B cell (primary cell): ENCODE measurements around the gene USO1. TPM values are rescaled to one million over a fixed set of nuclear protein-coding genes. Genes with fewer than 3 reads are reported as not detected.

Source experiments
- ATAC-seq: fragments of 200-7000 bp; cut with Tn5 transposase; one replicate; pipeline ENCODE4 v1.10.0; 2021; ENCODE audit warnings: low read depth, mild to moderate bottlenecking, moderate number of reproducible peaks, moderate library complexity
- CTCF ChIA-PET: fragments of 350-600 bp; sonication (Branson Sonifier 250); formaldehyde crosslinking; loops from one replicate; lab custom pipeline; 2021; ENCODE audit warnings: antibody characterized with exemption, inconsistent platforms; lab: Charles Lee
- POLR2A ChIA-PET: fragments of 350-600 bp; sonication (Branson Sonifier 250); formaldehyde crosslinking; loops from one replicate; lab custom pipeline; 2021; ENCODE audit warnings: antibody characterized with exemption; lab: Charles Lee
- DNase-seq: peaks from one replicate; pipeline ENCODE4 v3.0.0; 2013
- H2AFZ ChIP-seq: 2 replicates; pipeline ENCODE4 v1.6.1; 2012; ENCODE audit warnings: mild to moderate bottlenecking, low read depth, low read length; ENCODE audit not compliant: insufficient read depth, poor library complexity, severe bottlenecking
- H3K27ac ChIP-seq, 2 donors: 1 replicate in 1 of 2; 2 replicates in 1 of 2; pipeline ENCODE4 v1.5.1; 2012 to 2013; ENCODE audit warnings: low read length in 2 of 2, mild to moderate bottlenecking in 2 of 2, moderate library complexity in 1 of 2
- H3K27me3 ChIP-seq, 4 experiments: fragments of 200-600 bp in 1 of 4; sonication (generic) in 1 of 4; replicated peaks in 1 of 4; 1 replicate in 2 of 4; 2 replicates in 2 of 4; pipeline versions ENCODE4 v1.6.1 to v1.7.0; 2013 to 2016; ENCODE audit warnings: low read length in 3 of 4, mild to moderate bottlenecking in 2 of 4, mixed read lengths in 1 of 4, moderate library complexity in 1 of 4; ENCODE audit not compliant: insufficient read depth in 4 of 4, control insufficient read depth in 3 of 4; ENCODE audit errors: control extremely low read depth in 1 of 4
- H3K36me3 ChIP-seq, 2 experiments: replicated peaks in 1 of 2; 1 replicate in 1 of 2; 2 replicates in 1 of 2; pipeline versions ENCODE4 v1.6.1 to v1.7.1; 2013; ENCODE audit warnings: low read length in 1 of 2; ENCODE audit not compliant: insufficient read depth in 2 of 2, control insufficient read depth in 1 of 2; ENCODE audit errors: control extremely low read depth in 1 of 2, extremely low read depth in 1 of 2
- H3K4me1 ChIP-seq, 2 donors: fragments of 200-600 bp in 1 of 2; sonication (generic) in 1 of 2; 1 replicate in 1 of 2; 2 replicates in 1 of 2; pipeline versions ENCODE4 v1.5.1 to v1.6.1; 2013 to 2017; ENCODE audit warnings: low read length in 2 of 2; ENCODE audit not compliant: control insufficient read depth in 2 of 2, insufficient read depth in 2 of 2
- H3K4me2 ChIP-seq: replicated peaks from 2 replicates; pipeline ENCODE3; 2012; ENCODE audit warnings: mild to moderate bottlenecking, low read depth, low read length; ENCODE audit not compliant: poor library complexity, severe bottlenecking
- H3K4me3 ChIP-seq, 5 experiments: fragments of 200-600 bp in 1 of 5; sonication (generic) in 1 of 5; 1 replicate in 3 of 5; 2 replicates in 2 of 5; pipeline versions ENCODE4 v1.5.1 to v1.7.0; 2011 to 2016; ENCODE audit warnings: low read length in 4 of 5, mild to moderate bottlenecking in 4 of 5, low read depth in 2 of 5, control low read depth in 1 of 5, moderate library complexity in 1 of 5; ENCODE audit not compliant: insufficient read depth in 1 of 5; ENCODE audit errors: control extremely low read depth in 1 of 5, extremely low read depth in 1 of 5
- H3K79me2 ChIP-seq: fragments of 200-600 bp; sonication (generic); one replicate; pipeline ENCODE4 v1.6.0; 2016; ENCODE audit warnings: low read length; ENCODE audit not compliant: control insufficient read depth, insufficient read depth
- H3K9ac ChIP-seq: fragments of 200-600 bp; sonication (generic); 2 replicates; pipeline ENCODE4 v1.6.1; 2017; ENCODE audit warnings: mild to moderate bottlenecking, low read length, moderate library complexity
- H3K9me3 ChIP-seq, 3 donors: one replicate each; pipeline versions ENCODE4 v1.6.1 to v1.7.1; 2013; ENCODE audit warnings: low read length in 2 of 3; ENCODE audit not compliant: control insufficient read depth in 2 of 3, insufficient read depth in 1 of 3; ENCODE audit errors: control extremely low read depth in 1 of 3
- H4K20me1 ChIP-seq: 2 replicates; pipeline ENCODE4 v1.6.0; 2012; ENCODE audit warnings: mild to moderate bottlenecking, low read length; ENCODE audit not compliant: insufficient read depth, control insufficient read depth, poor library complexity, severe bottlenecking
- H3K27ac Mint-ChIP-seq: one replicate; pipeline ENCODE4 v1.8.0; 2021; ENCODE audit warnings: mixed read lengths
- H3K27me3 Mint-ChIP-seq: one replicate; pipeline ENCODE4 v1.8.0; 2021; ENCODE audit warnings: mixed read lengths
- H3K4me1 Mint-ChIP-seq: one replicate; pipeline ENCODE4 v1.8.0; 2021; ENCODE audit warnings: mixed read lengths
- H3K4me3 Mint-ChIP-seq: one replicate; pipeline ENCODE4 v1.8.0; 2021; ENCODE audit warnings: mixed read lengths
- H3K9me3 Mint-ChIP-seq: one replicate; pipeline ENCODE4 v1.8.0; 2022; ENCODE audit warnings: mixed read lengths; ENCODE audit not compliant: insufficient read depth
- CTCF ChIP-seq: fragments of 200-600 bp; IDR thresholded peaks from one replicate; pipeline ENCODE4 v1.8.0; 2022; ENCODE audit warnings: antibody characterized with exemption, mild to moderate bottlenecking
- EZH2 ChIP-seq: IDR thresholded peaks from 2 replicates; pipeline ENCODE4 v1.6.1; 2012; ENCODE audit warnings: borderline replicate concordance, low read depth, mild to moderate bottlenecking, moderate library complexity, low read length; ENCODE audit not compliant: insufficient read depth, poor library complexity, severe bottlenecking
- WGBS: methylation state at CpG from one replicate; pipeline ENCODE4 v1.1.5; 2013; ENCODE audit warnings: missing lambda C conversion rate; ENCODE audit not compliant: insufficient coverage; 5-methylcytosine and 5-hydroxymethylcytosine counted together
- intact Hi-C: fragments of 100-400 bp; cut with micrococcal nuclease; formaldehyde crosslinking; loops from one replicate; pipeline ENCODE4 v1.10.0; 2022
- polyA plus RNA-seq: library from polyadenylated mRNA; depleted of rRNA; stranded (reverse); fragments of >200 nt; gene quantifications from 2 replicates; pipeline ENCODE4 v1.2.3, GENCODE V29; 2012
- total RNA-seq, 2 donors: library from RNA; stranded (reverse); fragments of 120-200 nt in 1 of 2; gene quantifications; 1 replicate in 1 of 2; 2 replicates in 1 of 2; pipeline versions ENCODE4 v1.2.3 to v1.2.4, GENCODE V29; 2013 to 2022

Gene USO1
- total and polyA plus RNA-seq, 2 donors (not counting 1 experiment from before 2014, with no cell fraction given), result 12.3 to 45.0 TPM

- Histone ChIP-seq H3K36me3 (no peaks in the 10 kb centered on the region), H3K27me3 (peaks cover 0 to 3% (median 0%) of the 10 kb centered on the region in 4 experiments), H2AFZ (no peak overlapping the region), H3K4me3 (no peak overlapping the region), H3K9ac (no peak overlapping the region), H4K20me1 (no peaks in the 10 kb centered on the region), H3K79me2 (no peaks in the 10 kb centered on the region), H3K4me2 (no peak overlapping the region), H3K9me3 (no peaks in the 10 kb centered on the region), H3K4me1 (no peaks in the 10 kb centered on the region), H3K27ac (no peak overlapping the region)
- POLR2A ChIA-PET, result no interaction called here
- H3K4me3 Mint-ChIP-seq, result no peak overlapping the region
- TF ChIP-seq CTCF, result no peak
- TF ChIP-seq EZH2, result no peak
- CTCF ChIA-PET, result no interaction called here
- peaks cover 6% of the 10 kb centered on the region for H3K4me1 Mint-ChIP-seq
- intact Hi-C loops, result loop anchor here (5.0 to 10.0 kb wide), 2 partner anchors 142 to 975 kb away; no protein-coding TSS in a partner anchor
- no peaks in the 10 kb centered on the region for H3K9me3 Mint-ChIP-seq
- H3K27me3 Mint-ChIP-seq, result peaks cover 12% of the 10 kb centered on the region
- ATAC-seq, result no peak
- WGBS, result 57% methylated on average over 6 of the region's 6 CpGs
- no peak overlapping the region for H3K27ac Mint-ChIP-seq
- no peak for DNase-seq
Observed at GRCh38 chr4:75849461-75849860, 125.1 kb downstream of the USO1 start.

- ATAC-seq (no peak), DNase-seq (no peak)
- H4K20me1 ChIP-seq, result no peaks in the 10 kb centered on the region
- intact Hi-C loops, result no loop called here
- H3K27me3 Mint-ChIP-seq, result peaks cover 10% of the 10 kb centered on the region
- POLR2A ChIA-PET, result no interaction called here
- H3K36me3 ChIP-seq, result no peaks in the 10 kb centered on the region
- peaks cover 2% of the 10 kb centered on the region for H3K9me3 Mint-ChIP-seq
- no peak overlapping the region for H3K27ac Mint-ChIP-seq
- H3K4me2 ChIP-seq, result no peak overlapping the region
- no peak overlapping the region for H2AFZ ChIP-seq
- CTCF ChIA-PET, result no interaction called here
- H3K4me3 ChIP-seq, result no peak overlapping the region
- H3K4me1 Mint-ChIP-seq, result no peaks in the 10 kb centered on the region
- H3K79me2 ChIP-seq, result no peaks in the 10 kb centered on the region
- H3K4me1 ChIP-seq, result no peaks in the 10 kb centered on the region
- H3K9me3 ChIP-seq, result no peaks in the 10 kb centered on the region
- TF ChIP-seq CTCF (no peak), EZH2 (no peak)
- peaks cover 0 to 2% (median 0%) of the 10 kb centered on the region in 4 experiments for H3K27me3 ChIP-seq
- no peak overlapping the region for H3K4me3 Mint-ChIP-seq
- H3K27ac ChIP-seq, result no peak overlapping the region
- WGBS, result 0% methylated on average over 1 of the region's 1 CpG
- no peak overlapping the region for H3K9ac ChIP-seq
Observed at GRCh38 chr4:75858721-75859120, 134.3 kb downstream of the USO1 start.
